GM12878 (cell line): ENCODE results near the gene DDX24. TPM values are rescaled to one million over a fixed set of nuclear protein-coding genes. Genes with fewer than 3 reads are reported as not detected.

Source experiments
- ATAC-seq: fragments of 200-7000 bp; cut with Tn5 transposase; 3 replicates; pipeline ENCODE4 v1.9.1; 2020; ENCODE audit warnings: mild to moderate bottlenecking, moderate library complexity
- BruUV-seq: library from RNA; stranded (reverse); fragments of 400-500 nt; replicated peaks from 2 replicates; lab custom pipeline; 2021; lab: Mats Ljungman, UMichigan
- CTCF ChIA-PET: fragments of 300-600 bp; sonication (Branson Sonifier 250); formaldehyde crosslinking; extraction: SDS; loops from one replicate; lab custom pipeline; 2021; ENCODE audit warnings: inconsistent platforms; lab: Yijun Ruan, JAX
- POLR2A ChIA-PET: fragments of 350-600 bp; formaldehyde crosslinking; extraction: SDS; loops from one replicate; lab custom pipeline; 2021; ENCODE audit warnings: inconsistent platforms; lab: Charles Lee
- RAD21 ChIA-PET: fragments of 300-600 bp; sonication (Branson Sonifier 250); formaldehyde crosslinking; loops from one replicate; lab custom pipeline; 2023; ENCODE audit warnings: antibody characterized with exemption; ENCODE audit not compliant: unreplicated experiment; lab: Charles Lee
- SMC1A ChIA-PET: fragments of 300-600 bp; sonication (Branson Sonifier 250); formaldehyde crosslinking; loops from one replicate; lab custom pipeline; 2023; ENCODE audit not compliant: unreplicated experiment, uncharacterized antibody; lab: Charles Lee
- DNase-seq: peaks from one replicate; pipeline ENCODE4 v3.0.0-alpha.2; 2011; ENCODE audit warnings: low read depth, low spot score
- FAIRE-seq: peaks from 3 replicates; lab custom pipeline; 2011; peaks lifted over from hg19 to GRCh38; lab: Jason Lieb, UNC
- H2AFZ ChIP-seq: 2 replicates; pipeline ENCODE4 v1.6.0; 2011; ENCODE audit warnings: low read depth, low read length, control low read depth; ENCODE audit not compliant: control insufficient read depth
- H3K27ac ChIP-seq: 2 replicates; pipeline ENCODE4 v1.5.1; 2011; ENCODE audit warnings: control low read depth; ENCODE audit not compliant: control insufficient read depth, insufficient read depth
- H3K27me3 ChIP-seq, 2 experiments: replicated peaks in 1 of 2; 2 replicates each; pipeline versions ENCODE4 v1.6.0 to v1.6.1; 2011; ENCODE audit warnings: low read length in 1 of 2; ENCODE audit not compliant: control insufficient read depth in 2 of 2, insufficient read depth in 2 of 2
- H3K36me3 ChIP-seq, 2 experiments: 2 replicates each; pipeline ENCODE4 v1.5.1; 2011; ENCODE audit warnings: low read length in 1 of 2; ENCODE audit not compliant: control insufficient read depth in 2 of 2, insufficient read depth in 2 of 2
- H3K4me1 ChIP-seq: 2 replicates; pipeline ENCODE4 v1.6.1; 2011; ENCODE audit warnings: mild to moderate bottlenecking, low read length, moderate library complexity, mixed read lengths; ENCODE audit not compliant: control insufficient read depth, insufficient read depth
- H3K4me2 ChIP-seq: 2 replicates; pipeline ENCODE4 v1.6.0; 2011; ENCODE audit warnings: control low read depth; ENCODE audit not compliant: control insufficient read depth, insufficient read depth
- H3K4me3 ChIP-seq: fragments of 200-600 bp; sonication (generic); 2 replicates; pipeline ENCODE4 v1.5.1; 2016
- H3K79me2 ChIP-seq: 2 replicates; pipeline ENCODE4 v1.6.0; 2011; ENCODE audit warnings: low read length; ENCODE audit not compliant: control insufficient read depth, insufficient read depth
- H3K9ac ChIP-seq: 2 replicates; pipeline ENCODE4 v1.8.0; 2011; ENCODE audit warnings: low read length, control low read depth, mixed read lengths; ENCODE audit not compliant: control insufficient read depth, insufficient read depth
- H3K9me3 ChIP-seq: replicated peaks from 3 replicates; pipeline ENCODE4 v1.5.1; 2011; ENCODE audit warnings: mild to moderate bottlenecking, low read length; ENCODE audit not compliant: control insufficient read depth, insufficient read depth
- H4K20me1 ChIP-seq: 2 replicates; pipeline ENCODE4 v1.6.0; 2011; ENCODE audit not compliant: control insufficient read depth, insufficient read depth
- CEBPB ChIP-seq, 2 experiments: fragments of 150-350 bp in 1 of 2; IDR thresholded peaks; 2 replicates each; pipeline ENCODE4 v1.6.1; 2012 to 2014; ENCODE audit warnings: low read depth in 2 of 2, low read length in 2 of 2, borderline replicate concordance in 1 of 2, inconsistent platforms in 1 of 2
- EED ChIP-seq: sonication (generic); IDR thresholded peaks from 2 replicates; pipeline ENCODE4 v1.6.1; 2016; ENCODE audit warnings: antibody characterized with exemption, low read depth
- ETV6 ChIP-seq, 2 experiments: fragments of 450-650 bp in 1 of 2; IDR thresholded peaks in 1 of 2; conservative IDR thresholded peaks in 1 of 2; 2 replicates each; pipeline ENCODE4 v1.6.1; 2014; ENCODE audit warnings: antibody characterized with exemption in 1 of 2, borderline replicate concordance in 1 of 2, low read depth in 1 of 2, mild to moderate bottlenecking in 1 of 2, moderate library complexity in 1 of 2
- HDAC2 ChIP-seq: fragments of 200-600 bp; sonication (generic); IDR thresholded peaks from 2 replicates; pipeline ENCODE4 v1.6.1; 2017
- IKZF2 ChIP-seq, 2 experiments: fragments of 450-650 bp; IDR thresholded peaks; 2 replicates each; pipeline ENCODE4 v1.6.1; 2017; ENCODE audit warnings: mild to moderate bottlenecking in 2 of 2, moderate library complexity in 2 of 2
- POLR2A ChIP-seq: IDR thresholded peaks from 2 replicates; pipeline ENCODE4 v1.6.1; 2011; ENCODE audit warnings: low read depth, mild to moderate bottlenecking, low read length
- RB1 ChIP-seq: fragments of 450-650 bp; formaldehyde crosslinking; IDR thresholded peaks from 2 replicates; pipeline ENCODE4 v1.6.1; 2017; ENCODE audit warnings: mild to moderate bottlenecking, borderline replicate concordance
- SIN3A ChIP-seq: IDR thresholded peaks from 2 replicates; pipeline ENCODE4 v1.6.1; 2012; ENCODE audit warnings: low read depth, low read length, improper control_type of control experiment
- WRNIP1 ChIP-seq: IDR thresholded peaks from 2 replicates; pipeline ENCODE4 v1.6.1; 2011; ENCODE audit warnings: low read depth, low read length, improper control_type of control experiment, borderline replicate concordance
- ZNF217 ChIP-seq: fragments of 450-650 bp; IDR thresholded peaks from 2 replicates; pipeline ENCODE4 v1.6.1; 2017; ENCODE audit warnings: antibody characterized with exemption, mild to moderate bottlenecking
- ZNF274 ChIP-seq: IDR thresholded peaks from one replicate; pipeline ENCODE4 v1.8.0; 2011; ENCODE audit not compliant: insufficient read length, insufficient read depth
- ZNF384 ChIP-seq: IDR thresholded peaks from 2 replicates; pipeline ENCODE4 v1.6.1; 2012; ENCODE audit warnings: low read depth, mild to moderate bottlenecking, low read length, improper control_type of control experiment, borderline replicate concordance
- WGBS: methylation state at CpG from one replicate; pipeline ENCODE4 v1.1.6; 2016; ENCODE audit warnings: low lambda C conversion rate; ENCODE audit not compliant: insufficient replicate concordance, insufficient coverage; ENCODE audit errors: missing lambda C conversion rate; 5-methylcytosine and 5-hydroxymethylcytosine counted together
- in situ Hi-C: fragments of 300-500 bp; cut with MboI; formaldehyde crosslinking; loops from 9 replicates; pipeline ENCODE4 v1.14.3; 2018; ENCODE audit warnings: mixed read lengths
- intact Hi-C: fragments of 100-400 bp; cut with micrococcal nuclease; formaldehyde crosslinking; loops from one replicate; pipeline ENCODE4 v1.14.2; 2022; ENCODE audit not compliant: unreplicated experiment
- polyA plus RNA-seq, 11 experiments: library from polyadenylated mRNA; depleted of rRNA in 4 of 11; unstranded in 6 of 11; stranded (reverse) in 5 of 11; fragments of >200 nt; fragmentation: Nextera tagmentation in 4 of 11; fragmentation: Illumina TruSeq in 1 of 11; extraction: Ambion mirVana in 4 of 11; extraction: Trizol in 1 of 11; gene quantifications; 1 replicate in 1 of 11; 2 replicates in 10 of 11; pipeline versions ENCODE4 v1.2.1 to v1.2.3, GENCODE V29; 2011 to 2016; ENCODE audit warnings: inconsistent platforms in 2 of 11, missing spikeins in 2 of 11, low read depth in 1 of 11
- total RNA-seq, 4 experiments: library from RNA; depleted of rRNA in 3 of 4; stranded (reverse); fragments of >200 nt in 3 of 4; fragmentation: Illumina TruSeq in 1 of 4; extraction: Trizol in 1 of 4; gene quantifications; 2 replicates each; pipeline versions ENCODE4 v1.2.1 to v1.2.3, GENCODE V29; 2013 to 2021
- TF ChIP-seq, protein P1 (sequence below): fragments of 450-650 bp; IDR thresholded peaks from 2 replicates; pipeline ENCODE4 v1.6.1; 2018; ENCODE audit warnings: mild to moderate bottlenecking, low read depth, moderate library complexity; ENCODE audit not compliant: partially characterized antibody
- TF ChIP-seq, protein P2 (sequence below): fragments of 450-650 bp; IDR thresholded peaks from 2 replicates; pipeline ENCODE4 v1.6.1; 2017; ENCODE audit warnings: mild to moderate bottlenecking, moderate library complexity

DDX24 gene
- total and polyA plus RNA-seq, 10 of the 15 experiments (the other 5 are each of a cell fraction or from before 2014, with no cell fraction given) = 137 to 266 (median 184) TPM

DNA sequence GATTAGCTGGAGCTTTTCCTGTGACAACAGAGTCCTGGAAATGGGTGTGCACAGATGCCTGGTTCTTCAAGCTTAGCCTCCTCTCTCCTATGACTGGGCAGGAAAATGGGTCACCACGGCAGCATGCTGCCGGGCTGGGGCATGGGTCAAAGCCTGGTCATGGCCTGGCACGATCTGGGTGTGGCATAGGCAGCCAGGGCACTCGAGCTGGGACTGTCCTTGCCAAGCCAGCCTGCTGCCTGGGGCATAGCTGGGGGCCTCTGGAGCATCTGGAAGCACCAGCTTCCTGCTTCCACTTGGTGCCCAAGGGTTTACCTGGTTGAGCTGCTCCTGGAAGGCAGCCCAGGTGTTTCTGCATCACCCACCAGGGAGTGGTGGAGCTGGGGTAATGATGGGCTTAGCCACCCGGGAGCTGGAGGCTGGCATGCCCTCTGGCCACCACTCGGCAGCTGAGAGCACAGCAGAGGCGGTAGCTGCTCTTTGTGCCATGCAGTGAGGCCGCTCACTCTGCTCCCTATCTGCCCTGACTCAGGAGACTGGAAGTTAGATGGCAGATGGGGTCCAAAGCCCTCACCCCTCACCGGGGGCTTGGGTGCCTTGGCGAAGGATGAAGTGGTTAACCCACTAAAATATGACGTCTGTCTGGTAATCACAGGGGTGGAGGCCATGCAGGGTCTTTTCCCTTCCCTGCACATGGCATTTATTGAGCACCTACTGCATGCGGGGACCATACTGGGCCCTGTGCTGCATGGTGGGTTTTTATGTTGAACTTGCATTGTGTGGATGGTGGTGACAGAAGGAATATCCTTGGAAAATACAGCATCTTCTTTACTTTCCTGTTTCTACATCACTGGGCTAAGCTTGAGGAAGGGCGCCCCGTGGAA lies 53.2 kb downstream of the DDX24 start (continued):
- TF ChIP-seq, protein P1, sequence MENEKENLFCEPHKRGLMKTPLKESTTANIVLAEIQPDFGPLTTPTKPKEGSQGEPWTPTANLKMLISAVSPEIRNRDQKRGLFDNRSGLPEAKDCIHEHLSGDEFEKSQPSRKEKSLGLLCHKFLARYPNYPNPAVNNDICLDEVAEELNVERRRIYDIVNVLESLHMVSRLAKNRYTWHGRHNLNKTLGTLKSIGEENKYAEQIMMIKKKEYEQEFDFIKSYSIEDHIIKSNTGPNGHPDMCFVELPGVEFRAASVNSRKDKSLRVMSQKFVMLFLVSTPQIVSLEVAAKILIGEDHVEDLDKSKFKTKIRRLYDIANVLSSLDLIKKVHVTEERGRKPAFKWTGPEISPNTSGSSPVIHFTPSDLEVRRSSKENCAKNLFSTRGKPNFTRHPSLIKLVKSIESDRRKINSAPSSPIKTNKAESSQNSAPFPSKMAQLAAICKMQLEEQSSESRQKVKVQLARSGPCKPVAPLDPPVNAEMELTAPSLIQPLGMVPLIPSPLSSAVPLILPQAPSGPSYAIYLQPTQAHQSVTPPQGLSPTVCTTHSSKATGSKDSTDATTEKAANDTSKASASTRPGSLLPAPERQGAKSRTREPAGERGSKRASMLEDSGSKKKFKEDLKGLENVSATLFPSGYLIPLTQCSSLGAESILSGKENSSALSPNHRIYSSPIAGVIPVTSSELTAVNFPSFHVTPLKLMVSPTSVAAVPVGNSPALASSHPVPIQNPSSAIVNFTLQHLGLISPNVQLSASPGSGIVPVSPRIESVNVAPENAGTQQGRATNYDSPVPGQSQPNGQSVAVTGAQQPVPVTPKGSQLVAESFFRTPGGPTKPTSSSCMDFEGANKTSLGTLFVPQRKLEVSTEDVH = no peak

DNA sequence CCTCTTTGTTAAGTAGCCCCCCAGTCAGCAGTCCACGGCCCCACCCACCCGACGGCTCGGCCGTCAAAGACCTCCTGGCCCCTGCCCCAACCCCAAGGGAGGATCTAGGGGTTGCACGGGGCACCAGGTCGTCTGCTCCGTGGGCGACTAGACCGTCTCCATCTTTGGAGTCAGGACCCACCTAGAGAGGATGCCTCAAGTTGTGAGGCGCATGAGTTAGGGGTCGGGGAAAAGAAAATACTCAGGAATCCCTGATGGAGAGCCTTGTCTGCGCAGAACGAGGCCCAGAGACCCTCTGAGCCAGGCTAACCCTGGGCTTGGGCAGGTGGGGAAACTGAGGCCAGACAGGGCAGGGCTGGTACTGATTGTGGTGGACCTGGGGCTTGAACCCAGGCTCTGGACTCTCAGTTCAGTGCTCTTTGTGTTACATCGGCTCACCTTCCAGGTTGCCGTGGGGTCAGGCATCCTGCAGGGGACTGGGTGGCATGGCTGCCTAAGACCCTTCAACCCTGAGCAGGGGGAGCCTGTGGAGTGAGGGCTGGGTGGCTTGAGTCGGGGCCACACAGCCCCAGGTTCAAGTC lies 54.0 kb downstream of the DDX24 start:
- no peak for FAIRE-seq
- Histone ChIP-seq H3K9ac (no peak overlapping the region), H4K20me1 (no peaks in the 10 kb centered on the region), H3K9me3 (no peaks in the 10 kb centered on the region), H3K36me3 (no peaks in the 10 kb centered on the region), H3K79me2 (no peaks in the 10 kb centered on the region), H3K27ac (no peak overlapping the region), H2AFZ (no peak overlapping the region), H3K4me3 (peak overlapping the region; percentile 77), H3K27me3 (no peaks in the 10 kb centered on the region), H3K4me2 (peak overlapping the region; percentile 60; the same call in 1 of the 2 replicates), H3K4me1 (peaks cover 2% of the 10 kb centered on the region)
- SMC1A ChIA-PET = interaction anchor here (1.1 to 2.4 kb wide), 2 partner anchors 17 to 87 kb away, joined by 3 to 7 read pairs; no protein-coding TSS in a partner anchor
- 44% methylated on average over 16 of the region's 17 CpGs for WGBS
- intact Hi-C loops (no loop called here), in situ Hi-C loops (no loop called here)
- CTCF ChIA-PET = interaction anchor here (0.8 to 6.8 kb wide), 7 partner anchors 9 to 109 kb away, joined by 3 to 27 read pairs (median 4); partner anchors contain the start of genes DDX24 and IFI27L1
- no TSS peak for BruUV-seq
- POLR2A ChIA-PET = interaction anchor here (1.2 kb wide), 1 partner anchor 12 kb away, joined by 3 read pairs; no protein-coding TSS in a partner anchor
- RAD21 ChIA-PET = interaction anchor here (1.0 to 2.2 kb wide), 3 partner anchors 10 to 153 kb away, joined by 3 to 7 read pairs (median 5); no protein-coding TSS in a partner anchor
- DNase-seq = no peak
- no peak for ATAC-seq
- TF ChIP-seq ETV6 (conservative IDR thresholded peaks at IDR 0.05 in 1 of 2, IDR thresholded peaks at IDR 0.05 in 1 of 2; ENCODE audit: borderline replicate concordance in 1 of 2, low read depth in 1 of 2) (no peak), RB1 (no peak), ZNF274 (no peak), WRNIP1 (no peak), HDAC2 (no peak), ZNF217 (no peak), EED (no peak), CEBPB (IDR thresholded peaks at IDR 0.05; ENCODE audit: borderline replicate concordance in 1 of 2, low read depth in 2 of 2, low read length in 2 of 2) (no peak), POLR2A (no peak), ZNF384 (no peak), SIN3A (no peak), IKZF2 (IDR thresholded peaks at IDR 0.05) (no peak)
- TF ChIP-seq, protein P2, sequence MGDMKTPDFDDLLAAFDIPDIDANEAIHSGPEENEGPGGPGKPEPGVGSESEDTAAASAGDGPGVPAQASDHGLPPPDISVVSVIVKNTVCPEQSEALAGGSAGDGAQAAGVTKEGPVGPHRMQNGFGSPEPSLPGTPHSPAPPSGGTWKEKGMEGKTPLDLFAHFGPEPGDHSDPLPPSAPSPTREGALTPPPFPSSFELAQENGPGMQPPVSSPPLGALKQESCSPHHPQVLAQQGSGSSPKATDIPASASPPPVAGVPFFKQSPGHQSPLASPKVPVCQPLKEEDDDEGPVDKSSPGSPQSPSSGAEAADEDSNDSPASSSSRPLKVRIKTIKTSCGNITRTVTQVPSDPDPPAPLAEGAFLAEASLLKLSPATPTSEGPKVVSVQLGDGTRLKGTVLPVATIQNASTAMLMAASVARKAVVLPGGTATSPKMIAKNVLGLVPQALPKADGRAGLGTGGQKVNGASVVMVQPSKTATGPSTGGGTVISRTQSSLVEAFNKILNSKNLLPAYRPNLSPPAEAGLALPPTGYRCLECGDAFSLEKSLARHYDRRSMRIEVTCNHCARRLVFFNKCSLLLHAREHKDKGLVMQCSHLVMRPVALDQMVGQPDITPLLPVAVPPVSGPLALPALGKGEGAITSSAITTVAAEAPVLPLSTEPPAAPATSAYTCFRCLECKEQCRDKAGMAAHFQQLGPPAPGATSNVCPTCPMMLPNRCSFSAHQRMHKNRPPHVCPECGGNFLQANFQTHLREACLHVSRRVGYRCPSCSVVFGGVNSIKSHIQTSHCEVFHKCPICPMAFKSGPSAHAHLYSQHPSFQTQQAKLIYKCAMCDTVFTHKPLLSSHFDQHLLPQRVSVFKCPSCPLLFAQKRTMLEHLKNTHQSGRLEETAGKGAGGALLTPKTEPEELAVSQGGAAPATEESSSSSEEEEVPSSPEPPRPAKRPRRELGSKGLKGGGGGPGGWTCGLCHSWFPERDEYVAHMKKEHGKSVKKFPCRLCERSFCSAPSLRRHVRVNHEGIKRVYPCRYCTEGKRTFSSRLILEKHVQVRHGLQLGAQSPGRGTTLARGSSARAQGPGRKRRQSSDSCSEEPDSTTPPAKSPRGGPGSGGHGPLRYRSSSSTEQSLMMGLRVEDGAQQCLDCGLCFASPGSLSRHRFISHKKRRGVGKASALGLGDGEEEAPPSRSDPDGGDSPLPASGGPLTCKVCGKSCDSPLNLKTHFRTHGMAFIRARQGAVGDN = no peak
